Upper lobe of left lung (tissue), 4 donors: ENCODE results near the gene FAM20A.

Source experiments
- EP300 ChIP-seq, 4 donors: sonication (generic); formaldehyde crosslinking; IDR thresholded peaks; one replicate each; pipeline ENCODE4 v1.5.1; 2017; ENCODE audit warnings: antibody characterized with exemption in 4 of 4, control low read depth in 2 of 4
- POLR2A ChIP-seq, 4 donors: fragments of 450-650 bp; IDR thresholded peaks; one replicate each; pipeline ENCODE4 v1.5.1; 2016 to 2017; ENCODE audit warnings: antibody characterized with exemption in 4 of 4, mild to moderate bottlenecking in 2 of 4
- POLR2AphosphoS5 ChIP-seq, 2 donors: sonication (generic); formaldehyde crosslinking; IDR thresholded peaks; one replicate each; pipeline ENCODE4 v1.5.1; 2017; ENCODE audit warnings: antibody characterized with exemption in 2 of 2
- TF ChIP-seq, protein P1 (sequence below), 6 experiments: fragments of 450-650 bp in 4 of 6; fragments of 200-600 bp in 2 of 6; sonication (generic) in 2 of 6; IDR thresholded peaks; one replicate each; pipeline ENCODE4 v1.5.1; 2016 to 2019; ENCODE audit warnings: antibody characterized with exemption in 6 of 6

DNA sequence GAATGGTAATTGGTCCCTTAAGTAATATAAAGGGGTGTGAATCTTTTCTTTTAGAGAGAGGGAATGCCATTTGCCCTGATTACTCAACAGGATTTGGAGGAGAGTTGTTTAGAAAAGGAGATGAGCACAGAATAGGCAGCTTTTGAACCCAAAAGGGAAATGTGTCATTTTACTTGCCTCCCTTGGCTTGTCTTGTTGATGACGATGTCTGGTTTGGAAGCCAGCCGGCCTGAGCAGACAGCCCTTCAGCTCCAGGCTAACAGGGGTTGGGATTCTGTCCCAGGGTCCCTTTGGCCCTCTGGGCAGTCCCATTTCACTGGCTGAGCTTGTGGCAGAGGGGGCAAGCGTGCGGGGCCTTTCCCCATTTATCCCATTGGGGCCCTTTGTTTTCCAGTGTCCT lies 111.2 kb downstream of the FAM20A start:
- TF ChIP-seq, protein P1, sequence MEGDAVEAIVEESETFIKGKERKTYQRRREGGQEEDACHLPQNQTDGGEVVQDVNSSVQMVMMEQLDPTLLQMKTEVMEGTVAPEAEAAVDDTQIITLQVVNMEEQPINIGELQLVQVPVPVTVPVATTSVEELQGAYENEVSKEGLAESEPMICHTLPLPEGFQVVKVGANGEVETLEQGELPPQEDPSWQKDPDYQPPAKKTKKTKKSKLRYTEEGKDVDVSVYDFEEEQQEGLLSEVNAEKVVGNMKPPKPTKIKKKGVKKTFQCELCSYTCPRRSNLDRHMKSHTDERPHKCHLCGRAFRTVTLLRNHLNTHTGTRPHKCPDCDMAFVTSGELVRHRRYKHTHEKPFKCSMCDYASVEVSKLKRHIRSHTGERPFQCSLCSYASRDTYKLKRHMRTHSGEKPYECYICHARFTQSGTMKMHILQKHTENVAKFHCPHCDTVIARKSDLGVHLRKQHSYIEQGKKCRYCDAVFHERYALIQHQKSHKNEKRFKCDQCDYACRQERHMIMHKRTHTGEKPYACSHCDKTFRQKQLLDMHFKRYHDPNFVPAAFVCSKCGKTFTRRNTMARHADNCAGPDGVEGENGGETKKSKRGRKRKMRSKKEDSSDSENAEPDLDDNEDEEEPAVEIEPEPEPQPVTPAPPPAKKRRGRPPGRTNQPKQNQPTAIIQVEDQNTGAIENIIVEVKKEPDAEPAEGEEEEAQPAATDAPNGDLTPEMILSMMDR (IDR thresholded peaks at IDR 0.05): no peak
- TF ChIP-seq POLR2A (IDR thresholded peaks at IDR 0.05): no peak
- TF ChIP-seq EP300 (IDR thresholded peaks at IDR 0.05): no peak
- TF ChIP-seq POLR2AphosphoS5 (IDR thresholded peaks at IDR 0.05): no peak
